HEK293T (cell line): ENCODE measurements around the gene GSTM3.

Source experiments
- BHLHE40 ChIP-seq: fragments of 450-650 bp; IDR thresholded peaks from 2 replicates; pipeline ENCODE4 v1.6.1; 2016; ENCODE audit warnings: mild to moderate bottlenecking, moderate library complexity, borderline replicate concordance
- FOXA1 ChIP-seq: fragments of 450-650 bp; IDR thresholded peaks from 2 replicates; pipeline ENCODE4 v1.6.1; 2016; ENCODE audit warnings: mild to moderate bottlenecking
- SP1 ChIP-seq: fragments of 450-650 bp; IDR thresholded peaks from 2 replicates; pipeline ENCODE4 v1.6.1; 2017

GRCh38 chr1:109782514-109782913 lies 41.7 kb upstream of the GSTM3 start:
- TF ChIP-seq SP1 (no peak), BHLHE40 (no peak), FOXA1 (no peak)
